Measurements from ENCODE around the gene VSNL1. TPM values are rescaled to one million over a fixed set of nuclear protein-coding genes. Genes with fewer than 3 reads are reported as not detected.

VSNL1 gene
- polyA plus RNA-seq (ENCODE audit: insufficient read length in 4 of 4): 1 to 10 TPM; 3.3 to 5.8 (median 5.0) TPM

DNA sequence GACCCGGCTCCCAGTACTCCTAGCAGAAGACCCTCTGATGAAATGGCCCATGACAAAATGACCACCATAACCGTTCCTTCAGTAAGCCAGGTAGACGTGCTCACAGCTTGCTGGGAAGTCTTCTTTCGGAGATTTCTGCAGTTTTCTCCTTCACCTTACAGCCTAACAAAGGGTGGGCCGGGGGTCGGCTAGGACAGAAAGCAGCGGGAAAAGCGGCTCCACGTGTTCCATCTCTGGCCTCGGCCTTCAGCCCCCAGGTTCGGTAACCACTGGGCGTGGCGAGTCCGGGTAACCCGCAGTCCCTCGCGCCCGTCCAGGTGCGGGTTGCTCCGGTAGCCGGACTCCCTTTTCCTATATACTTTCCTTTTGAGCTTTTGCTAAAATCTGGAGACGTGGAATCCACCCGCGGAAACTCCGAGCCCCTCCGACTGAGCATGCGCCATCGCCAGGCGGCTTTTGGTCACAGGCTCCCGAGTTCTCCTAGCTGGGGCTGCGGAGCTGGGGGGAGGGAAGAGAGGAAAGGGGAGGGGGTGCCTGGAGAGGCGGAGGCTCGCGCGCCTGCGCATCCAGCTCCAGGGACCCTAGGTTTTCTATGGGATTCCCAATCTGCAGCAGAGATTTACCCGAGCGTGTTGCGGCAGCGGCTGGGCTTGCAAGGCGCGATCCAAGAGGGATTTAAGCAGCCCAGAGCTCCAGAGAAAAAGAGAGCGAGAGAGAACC is at the start of gene VSNL1:
TSS of gene VSNL1 (plus strand) at position 604 of the 720 bp plus-strand sequence. CDS start 51,379 bp downstream, outside the sequence.
- peak; percentile 89 to 94 (median 91) for DNase-seq (ENCODE audit: low read depth in 4 of 4, low spot score in 2 of 4)

DNA sequence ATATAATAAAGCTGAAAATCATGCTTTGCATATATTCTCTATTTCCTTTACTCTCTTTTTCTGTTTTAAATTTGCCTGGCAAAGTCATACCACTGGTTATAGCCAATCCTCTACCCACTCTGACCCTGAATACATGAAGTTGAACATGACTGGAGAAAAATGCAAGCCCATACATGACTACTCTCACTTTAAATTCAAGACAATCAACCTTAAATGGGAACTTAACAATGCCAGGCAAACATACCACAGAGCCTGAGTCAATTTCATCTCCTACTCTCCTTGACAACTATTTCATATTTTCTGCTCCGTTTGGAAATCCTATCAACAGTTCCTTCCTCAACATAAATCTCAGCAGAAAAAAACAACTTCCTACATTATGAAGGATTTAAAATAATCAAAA is 44.9 kb upstream of the VSNL1 start:
- DNase-seq (ENCODE audit: low read depth in 4 of 4, low spot score in 2 of 4): no peak

DNA sequence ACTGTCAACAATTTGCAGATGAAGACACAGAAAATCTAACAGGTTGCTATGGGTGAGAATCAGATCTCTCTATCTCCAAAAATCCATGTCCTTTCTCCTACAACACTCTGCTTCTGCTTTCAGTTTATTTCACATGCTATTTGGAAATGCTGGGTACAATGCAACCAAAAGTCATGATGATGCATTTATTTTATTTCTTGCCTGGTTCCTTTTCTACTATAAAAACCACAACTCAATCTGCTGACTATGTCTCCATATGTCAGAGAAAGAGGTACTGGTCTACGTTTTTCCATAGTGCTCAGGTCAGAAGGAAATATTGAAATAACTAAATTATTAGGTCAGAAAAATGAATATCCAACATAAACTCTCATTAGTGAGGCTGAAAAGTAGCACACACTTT is 42.8 kb upstream of the VSNL1 start:
- no peak for DNase-seq (ENCODE audit: low read depth in 4 of 4, low spot score in 2 of 4)

DNA sequence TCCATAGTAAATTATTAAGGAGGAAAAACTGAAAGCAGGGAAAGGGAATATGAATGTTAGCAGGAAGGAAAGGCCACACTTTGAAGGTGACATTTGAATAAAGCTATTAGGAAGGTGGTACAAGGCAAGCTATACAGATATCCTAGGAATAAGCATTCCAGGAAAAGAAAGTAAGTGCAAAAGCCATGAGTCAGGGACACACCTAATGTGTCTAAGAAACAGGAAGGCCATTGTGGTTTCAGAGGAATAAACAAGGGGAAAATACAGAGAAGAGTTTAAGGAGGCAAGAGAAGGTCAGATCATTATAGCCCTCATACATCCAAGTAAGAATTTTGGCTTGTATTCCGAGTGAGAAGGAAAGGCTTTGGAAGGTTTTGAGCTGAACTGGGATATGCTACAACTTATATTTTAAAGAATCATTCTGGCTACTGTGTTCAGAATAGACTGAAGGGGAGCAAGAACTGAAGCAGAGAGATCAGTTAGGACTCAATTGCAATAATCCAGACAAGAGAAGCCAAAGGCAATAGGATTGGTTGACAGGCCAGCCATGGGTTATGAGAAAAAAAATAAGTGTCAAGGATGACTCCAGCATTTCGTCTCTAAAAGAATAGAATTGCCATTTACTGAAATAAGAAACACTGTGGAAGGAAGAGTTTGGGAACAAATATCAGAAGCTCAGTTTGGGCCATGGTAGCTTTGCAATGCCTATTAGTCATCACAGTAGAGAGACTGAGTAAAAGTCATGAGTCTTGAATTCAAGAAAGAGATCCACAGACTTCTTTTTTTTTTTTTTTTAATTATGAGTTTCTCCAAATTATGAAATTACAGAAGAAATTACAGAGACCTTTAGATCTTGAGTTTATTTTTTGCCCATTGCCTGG is 33.5 kb upstream of the VSNL1 start:
- DNase-seq (ENCODE audit: low read depth in 4 of 4, low spot score in 2 of 4): no peak

DNA sequence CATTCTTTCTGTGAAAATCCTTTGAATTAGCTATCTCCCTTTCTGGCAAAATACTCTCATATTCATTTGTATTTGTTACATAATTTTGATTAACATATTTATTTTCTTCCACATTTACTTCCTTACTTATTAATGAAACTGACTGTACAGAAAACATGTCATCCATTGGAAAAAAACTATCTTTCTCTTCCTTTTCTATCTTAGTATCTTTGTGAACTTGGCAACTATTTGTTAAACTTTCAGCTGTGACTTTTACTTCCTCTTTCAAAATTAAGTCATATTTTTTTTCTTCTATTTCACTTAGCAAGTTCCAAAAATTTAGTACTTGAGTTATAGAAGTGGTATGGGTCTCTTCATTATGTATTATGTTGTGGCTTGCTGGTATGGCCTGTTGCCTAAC is 24.8 kb upstream of the VSNL1 start:
- no peak for DNase-seq (ENCODE audit: low read depth in 4 of 4, low spot score in 2 of 4)

DNA sequence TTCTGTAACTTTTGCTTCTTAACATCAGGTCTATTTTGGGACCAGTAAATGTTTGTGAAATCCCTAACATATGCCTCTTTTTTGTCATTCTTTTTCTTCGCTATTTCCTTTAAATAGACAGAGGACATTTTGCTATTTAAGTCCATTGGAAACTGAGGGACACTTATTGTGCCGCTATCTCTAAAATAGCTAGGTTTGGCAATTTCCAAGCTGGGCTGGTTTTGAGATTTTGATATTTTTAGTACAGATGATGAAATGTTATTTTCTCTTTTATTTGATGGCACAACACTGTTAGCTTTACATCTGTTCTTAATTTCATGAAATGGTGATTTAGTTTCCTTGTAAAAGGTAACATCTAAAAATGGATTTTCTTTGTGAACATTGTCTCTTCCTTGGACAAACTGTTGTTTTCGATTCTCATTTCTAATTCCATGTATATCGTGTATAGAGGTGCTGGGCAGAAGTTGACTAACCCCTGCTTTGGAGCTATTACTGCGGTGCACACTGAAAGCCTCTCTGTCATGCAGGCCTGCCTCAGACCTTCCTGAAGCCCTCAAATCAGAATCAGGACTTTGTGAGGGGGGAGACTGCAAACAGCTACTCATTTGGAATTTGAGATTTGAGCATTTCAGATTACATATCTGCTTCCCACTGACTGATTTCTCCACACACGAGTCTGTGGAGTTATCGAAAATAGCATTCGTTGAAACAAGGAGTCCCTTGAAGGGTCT is 22.9 kb upstream of the VSNL1 start:
- no peak for DNase-seq (ENCODE audit: low read depth in 4 of 4, low spot score in 2 of 4)

DNA sequence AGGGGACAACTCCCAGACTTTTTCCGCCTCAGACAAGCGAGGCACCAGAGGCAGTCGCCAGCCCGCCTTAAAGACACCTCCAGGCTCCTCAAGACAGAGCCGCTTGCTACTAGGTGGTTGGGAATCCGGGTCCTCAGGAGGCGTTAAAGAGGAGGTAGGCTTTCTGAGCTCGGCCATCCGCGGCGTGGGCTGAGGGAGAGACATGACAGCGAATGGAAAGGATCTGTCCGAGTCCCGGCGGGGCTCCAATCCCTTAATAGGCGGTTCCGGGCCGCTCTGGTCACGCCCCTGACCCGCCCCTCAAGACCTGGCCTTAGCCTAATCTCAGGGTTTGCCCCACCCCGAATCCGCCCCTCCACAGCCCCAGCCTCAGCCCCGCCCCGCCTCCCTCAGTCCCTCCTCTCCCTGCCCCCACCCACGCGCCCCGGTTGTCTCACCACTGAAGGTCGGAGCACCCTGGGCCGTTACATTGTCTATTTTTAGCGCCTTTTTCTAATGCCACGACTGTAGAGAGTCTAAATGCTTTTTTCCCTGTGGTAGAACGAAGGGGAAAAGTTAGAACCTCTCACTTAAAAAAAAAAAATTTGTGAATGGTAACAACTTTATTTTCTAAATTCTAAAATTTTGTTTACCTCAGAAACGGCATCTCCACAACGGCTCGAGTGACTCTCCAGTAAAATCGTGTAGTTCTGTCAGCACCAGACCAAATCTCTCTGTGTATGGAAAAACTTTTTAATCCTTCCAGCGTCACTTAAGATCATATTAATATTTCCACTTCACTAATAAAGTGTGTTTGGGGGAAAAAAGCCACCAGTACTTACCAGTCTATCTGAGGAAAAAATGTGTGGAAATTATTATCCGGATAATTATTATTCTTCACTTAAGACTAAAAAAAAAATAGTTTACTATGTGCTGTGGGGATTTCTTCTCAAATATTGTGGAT is 22.0 kb upstream of the VSNL1 start, which contains the start of gene RAD51AP2:
TSS of gene RAD51AP2 (minus strand) at position 229 of the 943 bp plus-strand sequence. CDS start at position 204, 25 bp downstream.
- peak in 3 of 4 donors; percentile 52 to 65 (median 53) for DNase-seq (ENCODE audit: low read depth in 4 of 4, low spot score in 2 of 4)

DNA sequence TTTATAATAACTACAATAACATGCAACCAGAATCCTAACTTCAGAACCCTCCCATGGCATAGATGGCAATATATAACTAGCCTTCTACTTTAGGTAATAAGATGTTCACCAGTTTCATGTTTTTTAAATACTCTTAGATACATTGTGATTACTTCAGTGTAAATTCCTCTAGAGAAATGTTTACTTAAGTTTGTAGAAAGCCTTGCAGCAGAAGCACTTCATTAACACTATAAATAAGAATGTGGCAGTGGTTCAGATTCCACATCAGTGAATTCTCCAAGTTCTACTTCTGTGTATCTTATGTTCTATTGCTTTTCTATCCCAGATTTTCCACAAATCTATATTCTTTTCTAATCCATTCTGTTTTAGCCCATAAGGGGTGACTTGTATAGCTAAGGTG is 21.0 kb upstream of the VSNL1 start:
- no peak for DNase-seq (ENCODE audit: low read depth in 4 of 4, low spot score in 2 of 4)

DNA sequence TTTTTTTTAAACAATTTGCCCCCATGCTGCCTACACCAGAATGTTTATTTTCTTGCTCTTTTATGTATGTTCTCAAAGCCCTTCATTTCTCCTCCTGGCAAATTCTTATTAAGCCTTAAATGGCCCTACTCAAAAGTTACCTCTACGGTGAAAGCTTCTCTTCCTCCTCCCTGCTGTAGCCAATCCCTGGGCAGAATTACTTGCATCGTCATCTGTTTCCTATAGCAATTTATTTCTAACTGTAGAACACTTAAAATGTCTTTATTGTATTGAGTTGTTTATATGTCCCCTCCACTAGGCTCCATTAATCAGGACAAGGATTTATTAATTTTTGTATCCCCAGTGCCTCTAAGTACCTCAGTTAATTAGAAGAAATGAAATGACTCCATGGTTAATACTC is 19.7 kb upstream of the VSNL1 start:
- no peak for DNase-seq (ENCODE audit: low read depth in 4 of 4, low spot score in 2 of 4)

DNA sequence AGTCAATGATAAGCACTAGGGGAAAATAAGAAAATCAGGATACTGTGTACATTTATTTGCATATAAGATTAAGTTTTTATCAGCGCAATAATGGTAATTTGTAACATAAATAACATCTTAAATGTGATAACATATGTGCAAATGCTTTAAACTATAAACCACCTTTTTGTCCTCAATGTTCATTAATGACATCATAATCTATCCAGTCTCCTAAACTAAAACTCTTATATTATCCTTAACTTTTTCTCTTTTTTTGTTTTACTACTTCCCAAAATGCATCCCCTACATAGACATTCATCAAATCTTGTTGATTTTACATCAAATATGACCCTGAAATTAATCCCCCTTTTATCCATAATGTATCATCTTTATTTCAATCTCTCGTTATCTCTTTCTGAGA is 18.9 kb upstream of the VSNL1 start:
- no peak for DNase-seq (ENCODE audit: low read depth in 4 of 4, low spot score in 2 of 4)

DNA sequence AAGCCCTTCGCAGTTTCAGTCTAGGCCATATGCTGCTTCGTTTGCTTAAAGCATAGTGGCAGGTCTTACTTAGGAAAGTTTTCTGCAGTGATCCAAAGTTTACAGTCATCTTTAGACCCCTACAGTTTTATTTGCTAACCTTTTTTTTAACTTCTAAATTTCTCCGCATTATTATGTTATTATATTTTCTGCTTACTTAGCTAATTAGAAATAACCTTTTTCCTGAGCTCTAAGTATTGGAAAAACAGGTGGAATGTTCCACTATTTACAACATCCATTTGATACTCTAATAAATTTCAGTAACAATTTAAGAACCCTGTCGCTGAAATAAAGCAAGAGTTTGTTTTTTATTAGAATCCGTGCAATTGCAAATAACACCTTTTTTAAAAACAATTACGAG is 18.2 kb upstream of the VSNL1 start:
- no peak for DNase-seq (ENCODE audit: low read depth in 4 of 4, low spot score in 2 of 4)

DNA sequence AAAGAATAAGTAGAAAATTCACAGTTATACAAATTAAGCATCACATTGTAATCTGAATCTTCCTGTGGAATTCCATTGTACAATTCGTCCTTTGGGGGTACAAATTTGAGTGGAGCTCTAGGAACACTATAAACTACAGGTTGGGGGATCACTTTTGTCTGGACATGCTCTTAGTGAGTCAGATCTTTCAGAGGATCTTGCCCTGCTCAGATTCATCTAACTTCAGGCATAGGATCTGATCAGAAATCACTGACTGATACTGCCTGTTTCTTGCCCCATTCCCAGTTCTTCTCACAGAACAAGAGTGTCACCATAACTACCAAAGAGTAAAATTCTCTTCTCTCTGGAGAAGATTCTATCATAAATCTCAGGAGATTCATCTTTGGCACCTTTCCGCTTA is 10.7 kb upstream of the VSNL1 start:
- no peak for DNase-seq (ENCODE audit: low read depth in 4 of 4, low spot score in 2 of 4)

DNA sequence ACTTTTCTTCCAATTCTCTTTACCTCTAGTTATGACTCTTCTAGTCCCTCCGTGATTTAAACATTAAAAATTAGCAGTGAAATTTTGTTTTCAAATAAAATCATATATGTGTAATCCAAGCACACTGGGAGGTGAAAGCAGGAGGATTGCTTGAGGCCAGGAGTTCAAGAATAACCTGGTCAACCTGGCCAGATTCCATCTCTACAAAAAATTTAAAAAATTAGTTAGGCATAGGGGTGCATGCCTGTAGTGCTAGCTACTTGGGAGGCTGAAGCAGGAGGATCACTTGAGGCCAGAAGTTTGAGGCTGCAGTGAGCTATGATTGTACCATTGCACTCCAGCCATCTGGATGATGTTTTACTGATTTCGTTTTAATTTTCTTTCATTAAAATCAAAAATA is 7.0 kb upstream of the VSNL1 start:
- no peak for DNase-seq (ENCODE audit: low read depth in 4 of 4, low spot score in 2 of 4)

DNA sequence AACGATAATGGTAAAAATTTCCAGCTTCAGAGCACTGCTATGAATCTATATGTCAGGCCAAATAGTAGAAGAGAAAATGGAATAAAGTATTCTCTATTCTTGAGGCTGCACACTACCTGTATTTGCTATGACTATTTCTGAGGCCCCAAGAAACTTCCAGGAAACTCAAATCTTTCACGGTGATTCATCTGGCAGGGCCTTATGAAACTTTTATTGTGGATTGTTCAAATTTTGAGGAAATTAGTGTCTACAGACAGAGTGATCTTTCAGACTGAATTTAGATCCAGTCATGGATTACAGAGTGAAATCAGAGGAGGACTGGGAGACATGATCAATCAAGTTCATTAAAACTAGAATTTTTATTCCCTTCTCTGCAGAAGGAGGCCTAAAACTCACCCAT is 4.1 kb upstream of the VSNL1 start:
- DNase-seq (ENCODE audit: low read depth in 4 of 4, low spot score in 2 of 4): no peak

DNA sequence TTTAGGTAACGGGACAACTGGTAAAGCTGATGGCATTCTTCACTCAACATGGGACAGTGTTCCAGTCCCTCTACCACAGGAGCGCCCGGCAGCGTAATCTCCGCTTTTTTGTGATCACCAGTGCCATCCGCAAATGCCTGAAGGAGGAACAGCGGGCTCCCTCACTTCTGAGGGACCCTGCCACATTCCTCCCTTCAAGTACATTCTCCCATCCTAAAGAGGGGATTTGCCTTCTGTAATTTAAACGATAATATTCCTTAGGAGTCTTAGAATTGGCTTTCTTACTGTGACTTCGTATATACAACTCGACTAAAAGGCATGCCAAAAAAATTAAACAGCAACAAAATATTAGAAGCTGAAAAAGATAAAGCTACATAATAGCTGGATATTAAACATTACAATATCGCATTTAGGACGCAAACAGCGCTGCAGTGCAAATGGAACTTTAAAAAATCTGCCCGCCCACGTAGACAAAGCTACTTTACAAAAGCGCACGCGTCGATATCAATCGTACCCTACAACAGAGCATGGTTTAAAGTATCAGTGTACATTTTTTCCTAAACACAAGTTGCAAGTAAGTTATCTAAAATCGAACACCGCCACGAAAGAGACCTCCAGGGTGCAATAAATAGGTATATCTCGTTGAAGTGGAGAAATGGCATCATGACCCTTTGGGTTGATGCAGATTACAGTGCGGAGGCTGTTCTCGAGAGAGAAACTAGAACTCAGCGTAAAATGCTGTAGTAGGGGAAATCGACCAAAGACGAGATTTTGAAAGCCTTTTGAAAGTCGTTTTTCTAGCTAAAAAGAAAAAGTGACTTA is 2.3 kb upstream of the VSNL1 start:
- peak in 3 of 4 donors; percentile 37 to 66 (median 52) for DNase-seq (ENCODE audit: low read depth in 4 of 4, low spot score in 2 of 4)

DNA sequence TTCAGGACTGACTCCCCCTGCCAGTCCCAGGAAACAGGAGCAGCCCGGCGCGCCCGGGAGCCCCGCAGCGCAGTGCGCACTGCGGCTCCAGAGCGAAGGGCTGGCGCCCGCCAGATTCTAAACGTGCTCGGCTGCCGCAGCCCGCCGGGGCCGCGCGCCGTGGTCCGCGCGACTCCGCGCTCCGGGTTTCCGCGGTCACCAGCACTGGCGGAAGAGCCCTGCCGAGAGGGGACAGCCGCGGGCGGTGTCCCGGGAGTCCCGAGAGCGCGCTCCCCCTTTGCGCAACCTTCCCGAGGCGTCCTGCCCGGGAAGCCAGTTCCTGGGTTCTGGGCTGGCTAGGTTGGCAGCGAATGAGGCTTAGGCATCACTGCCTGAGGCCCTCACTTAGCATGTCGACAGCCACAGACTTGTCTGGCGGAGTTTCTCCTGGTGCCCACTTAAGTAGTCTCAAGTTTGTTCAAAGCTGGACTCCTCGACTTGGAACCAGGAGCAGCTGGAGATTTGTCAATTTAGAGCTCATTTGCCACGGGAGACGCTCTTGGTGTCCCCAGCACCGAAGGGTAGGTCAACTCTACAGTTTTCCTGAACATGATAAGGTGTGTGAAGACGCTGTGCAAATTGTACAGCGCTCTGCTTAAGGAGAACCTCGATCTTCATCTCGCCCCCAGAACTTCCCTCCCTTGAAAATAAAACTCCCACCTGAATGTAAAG is 1.5 kb upstream of the VSNL1 start:
- DNase-seq (ENCODE audit: low read depth in 4 of 4, low spot score in 2 of 4): peak; percentile 47 to 79 (median 74)

DNA sequence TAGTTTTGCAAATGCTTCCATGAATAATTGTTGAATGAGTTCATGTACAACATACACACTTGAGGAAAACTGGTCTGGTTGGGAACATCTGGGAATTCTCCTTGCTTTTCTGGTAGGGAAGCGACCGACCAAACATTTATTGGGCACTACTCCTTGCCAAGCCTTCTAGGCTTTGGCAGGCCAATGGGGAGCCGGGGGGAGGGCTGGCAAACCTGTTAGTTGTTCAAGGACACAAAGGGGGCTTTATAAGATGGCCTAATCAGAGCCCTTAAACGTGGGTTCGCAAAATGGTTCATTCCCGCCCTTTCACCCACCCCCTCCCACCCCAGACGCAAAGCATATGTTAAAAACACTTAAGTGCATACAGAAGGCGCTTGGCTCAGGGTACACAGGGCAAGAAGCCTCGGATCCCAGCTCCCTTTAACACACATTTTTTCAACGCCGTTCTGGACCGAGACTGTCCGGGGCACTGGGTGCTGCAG is 844 bp upstream of the VSNL1 start:
- DNase-seq (ENCODE audit: low read depth in 4 of 4, low spot score in 2 of 4): peak in 1 of 4 donors; percentile 41
